Renal pelvis (tissue), 4 donors: ENCODE results near the gene MMRN2. TPM values are rescaled to one million over a fixed set of nuclear protein-coding genes. Genes with fewer than 3 reads are reported as not detected.

ENCODE experiments used
- DNase-seq: peaks from one replicate; pipeline ENCODE4 v3.0.0-alpha.2; 2013
- polyA plus RNA-seq, 3 donors: library from polyadenylated mRNA; unstranded; fragments of 120-200 nt; gene quantifications; one replicate each; pipeline ENCODE4 v1.2.1, GENCODE V29; 2013; ENCODE audit not compliant: insufficient read length in 3 of 3

MMRN2 gene
- polyA plus RNA-seq, 3 donors, result 23.5 to 28.3 (median 27.8) TPM

DNA sequence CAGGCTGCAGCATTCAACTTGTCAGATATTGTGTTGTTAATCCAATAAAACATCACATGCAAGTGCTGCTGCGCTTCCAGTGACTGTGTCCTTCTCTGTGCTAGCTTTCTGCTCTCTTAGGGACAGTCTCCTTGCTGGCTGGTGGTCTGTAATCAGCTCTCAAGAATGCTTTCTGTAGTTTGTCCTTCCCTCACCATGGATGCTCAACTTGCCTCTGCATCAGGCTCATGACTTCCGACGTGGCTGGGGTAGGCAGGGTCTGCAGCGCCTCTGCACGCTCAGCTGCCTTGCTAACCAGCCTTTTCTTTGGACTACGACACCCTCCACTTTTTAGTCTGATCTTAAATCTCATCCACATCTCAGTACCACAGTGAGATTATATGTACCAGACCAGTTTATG is 58.3 kb downstream of the MMRN2 start:
- DNase-seq, result no peak

DNA sequence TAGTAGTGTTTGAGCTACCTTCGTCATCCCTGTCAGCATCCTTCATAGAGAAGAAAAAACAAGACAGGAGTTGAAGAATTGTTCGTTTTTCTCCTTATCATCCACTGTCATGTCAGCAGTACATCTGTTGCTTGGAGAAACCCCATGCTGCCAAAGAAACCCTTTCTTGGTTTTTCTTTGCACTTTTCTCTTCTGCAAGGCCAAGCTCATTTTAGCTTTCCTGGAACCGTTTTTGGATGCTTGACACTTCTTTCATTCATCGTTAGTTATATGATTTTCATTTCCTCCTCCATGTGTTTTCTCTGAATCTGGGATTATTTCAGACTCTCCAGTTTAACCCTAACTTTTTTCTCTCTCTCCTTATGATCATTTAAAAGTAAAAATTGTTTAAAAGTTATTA is 58.9 kb downstream of the MMRN2 start:
- no peak for DNase-seq

DNA sequence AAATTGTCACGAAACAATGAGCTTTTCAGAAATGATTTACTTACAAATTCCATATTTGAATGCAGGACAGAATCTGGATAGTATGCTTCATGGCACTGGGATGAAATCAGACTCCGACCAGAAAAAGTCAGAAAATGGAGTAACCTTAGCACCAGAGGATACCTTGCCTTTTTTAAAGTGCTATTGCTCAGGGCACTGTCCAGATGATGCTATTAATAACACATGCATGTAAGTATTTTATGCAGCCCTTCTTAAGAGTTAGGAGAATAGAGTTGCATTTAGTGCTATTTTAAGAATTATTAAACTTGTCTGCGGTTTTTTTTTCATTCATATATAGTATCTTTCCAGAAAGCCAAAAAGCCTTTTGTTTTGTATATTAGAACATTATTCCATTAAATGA is 67.4 kb downstream of the MMRN2 start:
- DNase-seq, result no peak

DNA sequence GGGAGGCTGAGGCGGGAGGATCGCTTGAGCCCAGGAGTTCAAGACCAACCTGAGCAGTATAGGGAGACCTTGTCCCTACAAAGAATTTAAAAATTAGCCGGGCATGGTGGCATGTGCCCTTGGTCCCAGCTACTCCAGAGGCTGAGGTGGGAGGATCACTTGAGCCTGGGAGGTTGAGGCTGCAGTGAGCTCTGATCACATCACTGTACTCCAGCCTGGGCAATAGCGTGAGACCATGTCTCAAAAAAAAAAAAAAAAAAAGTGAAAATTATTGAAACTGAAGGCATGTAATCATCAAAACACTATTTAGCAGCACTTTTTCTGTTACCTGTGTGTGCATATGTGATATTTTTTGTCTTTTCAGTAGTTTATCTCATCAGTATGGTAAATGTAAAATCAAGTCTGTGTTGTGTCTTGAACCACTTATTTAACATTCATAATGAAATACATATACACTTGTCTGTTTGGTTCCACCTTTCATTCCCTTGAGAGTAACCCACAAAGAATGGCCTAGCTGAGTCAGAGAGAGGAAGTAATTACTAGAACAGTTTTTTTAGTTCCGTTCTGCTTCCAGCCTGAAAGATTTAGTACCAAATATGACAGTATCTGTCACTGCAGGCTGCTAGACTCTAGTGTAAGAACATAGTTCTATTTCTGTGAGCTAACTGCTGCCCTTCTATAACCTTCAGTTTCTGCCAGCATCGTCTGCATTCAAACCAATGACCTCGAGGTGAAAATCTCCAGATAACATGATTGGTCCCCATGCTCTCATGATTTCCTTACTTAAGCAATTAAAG is 68.6 kb downstream of the MMRN2 start:
- no peak for DNase-seq

Other genes starting within 250 kb of the MMRN2 start
- gene BMPR1A, start 201.0 kb downstream of the MMRN2 start, polyA plus RNA-seq, result 10 to 100 TPM; 65.2 to 70.1 (median 67.1) TPM
- 10 to 100 TPM; 16.8 to 24.4 (median 17.1) TPM for gene SNCG, start 984 bp upstream of the MMRN2 start, polyA plus RNA-seq
- 10 to 100 TPM; 18.0 to 20.8 (median 19.0) TPM for gene ADIRF, start 10.9 kb upstream of the MMRN2 start, polyA plus RNA-seq
- gene FAM25A, start 62.7 kb upstream of the MMRN2 start, polyA plus RNA-seq, result not detected
- gene GLUD1, start 137.2 kb upstream of the MMRN2 start, polyA plus RNA-seq, result 100 to 1,000 TPM; 160 to 225 (median 160) TPM
- 10 to 100 TPM; 39.9 to 46.1 (median 40.8) TPM for gene SHLD2, start 137.6 kb upstream of the MMRN2 start, polyA plus RNA-seq